ENCODE data around the gene MATR3.

The MATR3 gene

DNA sequence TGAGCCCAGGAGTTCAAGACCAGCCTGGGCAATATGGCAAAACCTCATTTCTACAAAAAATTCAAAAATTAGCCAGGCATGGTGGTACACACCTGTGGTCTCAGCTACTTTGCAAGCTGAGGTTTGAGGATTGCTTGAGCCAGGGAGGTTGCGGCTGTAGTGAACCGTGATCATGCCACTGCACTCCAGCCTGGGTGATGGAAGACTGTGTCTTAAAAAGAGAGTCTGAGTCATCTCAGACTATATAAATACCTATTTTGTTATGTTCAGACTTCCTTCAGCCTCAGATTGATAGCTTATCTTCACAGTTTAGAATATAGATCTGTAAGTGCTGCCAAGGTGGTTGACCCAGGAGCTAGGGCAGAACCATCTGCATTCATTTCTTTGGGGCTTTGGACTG lies 46.5 kb downstream of the MATR3 start:
- Histone ChIP-seq H2AK5ac (ENCODE audit: low read length, severe bottlenecking) (no peak overlapping the region), H3K36me3 (ENCODE audit: control insufficient read depth in 1 of 2, insufficient read depth in 2 of 2, low read depth in 1 of 2, low read length in 2 of 2) (peaks cover 5 to 7% of the 10 kb centered on the region in 2 experiments), H3K4ac (ENCODE audit: low read depth in 1 of 2, low read length in 2 of 2) (no peak overlapping the region), H3K27me3 (ENCODE audit: control insufficient read depth in 1 of 2, insufficient read depth in 1 of 2, low read length in 2 of 2) (no peaks in the 10 kb centered on the region), H3K4me2 (ENCODE audit: low read length, poor library complexity, severe bottlenecking) (no peak overlapping the region), H3K18ac (ENCODE audit: low read depth in 1 of 2, low read length in 2 of 2) (no peak overlapping the region), H3K27ac (ENCODE audit: low read length, poor library complexity, severe bottlenecking) (no peak overlapping the region), H3K14ac (ENCODE audit: low read length in 2 of 2) (no peak overlapping the region), H2BK12ac (ENCODE audit: low read length in 2 of 2) (no peak overlapping the region), H3K9me3 (ENCODE audit: control insufficient read depth, low read length) (no peaks in the 10 kb centered on the region), H3K9ac (ENCODE audit: low read length) (no peak overlapping the region), H3K23ac (ENCODE audit: low read length in 2 of 2) (no peak overlapping the region), H4K8ac (ENCODE audit: low read length) (no peak overlapping the region), H2BK15ac (ENCODE audit: low read depth, poor library complexity, severe bottlenecking) (no peak overlapping the region), H2AFZ (ENCODE audit: low read depth, low read length) (no peak overlapping the region), H3K79me1 (replicated peaks; ENCODE audit: low read length, poor library complexity, severe bottlenecking) (peaks cover 2% of the 10 kb centered on the region), H2BK5ac (ENCODE audit: low read depth, low read length, poor library complexity, severe bottlenecking) (no peak overlapping the region), H3K4me3 (ENCODE audit: insufficient read depth in 1 of 2, low read depth in 1 of 2, low read length in 2 of 2) (no peak overlapping the region), H2BK120ac (ENCODE audit: low read depth, low read length) (no peak overlapping the region), H4K91ac (ENCODE audit: low read length) (no peak overlapping the region), H3K4me1 (ENCODE audit: control insufficient read depth, insufficient read depth, low read depth, low read length) (peaks cover 3% of the 10 kb centered on the region)
- no CpG with 5 or more reads among the region's 2 CpGs for WGBS
- DNase-seq = peak; percentile 39

DNA sequence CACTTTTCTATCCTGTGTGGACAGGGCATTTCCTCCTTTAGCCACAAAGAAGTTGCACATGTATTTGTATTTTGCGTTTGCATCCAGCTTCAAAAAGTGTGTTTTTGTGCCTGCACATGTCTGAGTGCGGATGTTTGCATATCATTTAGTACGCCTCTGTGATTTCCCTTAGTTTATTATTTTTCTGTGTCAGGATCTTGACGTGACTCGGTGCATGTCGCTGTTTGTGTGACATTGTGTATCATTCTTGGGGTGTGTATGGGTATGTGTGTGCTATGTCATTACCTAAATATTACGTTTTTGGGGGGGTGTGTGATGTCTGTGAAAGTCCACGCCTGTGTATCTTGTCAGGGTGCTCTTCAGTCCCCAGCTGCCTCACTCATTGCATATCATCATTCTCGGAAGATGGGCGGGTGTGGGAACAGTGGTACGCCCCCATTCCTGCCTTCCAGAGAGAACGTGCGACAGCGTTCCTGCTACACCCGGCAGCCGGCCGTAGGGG lies 47.7 kb downstream of the MATR3 start:
- H2BK5ac ChIP-seq (ENCODE audit: low read depth, low read length, poor library complexity, severe bottlenecking) = no peak overlapping the region
- no peak overlapping the region for H3K18ac ChIP-seq (ENCODE audit: low read depth in 1 of 2, low read length in 2 of 2)
- peak overlapping the region; percentile 28 to 99 for H3K4me3 ChIP-seq (ENCODE audit: insufficient read depth in 1 of 2, low read depth in 1 of 2, low read length in 2 of 2)
- H4K8ac ChIP-seq (ENCODE audit: low read length) = no peak overlapping the region
- H3K27ac ChIP-seq (ENCODE audit: low read length, poor library complexity, severe bottlenecking) = peak overlapping the region; percentile 7
- H3K79me1 ChIP-seq (replicated peaks; ENCODE audit: low read length, poor library complexity, severe bottlenecking) = no peaks in the 10 kb centered on the region
- H3K4me2 ChIP-seq (ENCODE audit: low read length, poor library complexity, severe bottlenecking) = peak overlapping the region; percentile 68
- no peak overlapping the region for H2AK5ac ChIP-seq (ENCODE audit: low read length, severe bottlenecking)
- no peak overlapping the region for H3K14ac ChIP-seq (ENCODE audit: low read length in 2 of 2)
- peak overlapping the region; percentile 76 for H2AFZ ChIP-seq (ENCODE audit: low read depth, low read length)
- peaks cover 4 to 9% of the 10 kb centered on the region in 2 experiments for H3K36me3 ChIP-seq (ENCODE audit: control insufficient read depth in 1 of 2, insufficient read depth in 2 of 2, low read depth in 1 of 2, low read length in 2 of 2)
- H3K4me1 ChIP-seq (ENCODE audit: control insufficient read depth, insufficient read depth, low read depth, low read length) = peaks cover 3% of the 10 kb centered on the region
- no peak for DNase-seq
- H3K9me3 ChIP-seq (ENCODE audit: control insufficient read depth, low read length) = no peaks in the 10 kb centered on the region
- H4K91ac ChIP-seq (ENCODE audit: low read length) = no peak overlapping the region
- 14% methylated on average over 15 of the region's 17 CpGs for whole genome bisulfite sequencing
- H2BK12ac ChIP-seq (ENCODE audit: low read length in 2 of 2) = no peak overlapping the region
- H3K23ac ChIP-seq (ENCODE audit: low read length in 2 of 2) = no peak overlapping the region
- peak overlapping the region; percentile 100 for H3K9ac ChIP-seq (ENCODE audit: low read length)
- no peaks in the 10 kb centered on the region for H3K27me3 ChIP-seq (ENCODE audit: control insufficient read depth in 1 of 2, insufficient read depth in 1 of 2, low read length in 2 of 2)
- no peak overlapping the region for H2BK15ac ChIP-seq (ENCODE audit: low read depth, poor library complexity, severe bottlenecking)
- peak overlapping the region in 1 of 2 experiments; percentile 22 for H3K4ac ChIP-seq (ENCODE audit: low read depth in 1 of 2, low read length in 2 of 2)
- no peak overlapping the region for H2BK120ac ChIP-seq (ENCODE audit: low read depth, low read length)

DNA sequence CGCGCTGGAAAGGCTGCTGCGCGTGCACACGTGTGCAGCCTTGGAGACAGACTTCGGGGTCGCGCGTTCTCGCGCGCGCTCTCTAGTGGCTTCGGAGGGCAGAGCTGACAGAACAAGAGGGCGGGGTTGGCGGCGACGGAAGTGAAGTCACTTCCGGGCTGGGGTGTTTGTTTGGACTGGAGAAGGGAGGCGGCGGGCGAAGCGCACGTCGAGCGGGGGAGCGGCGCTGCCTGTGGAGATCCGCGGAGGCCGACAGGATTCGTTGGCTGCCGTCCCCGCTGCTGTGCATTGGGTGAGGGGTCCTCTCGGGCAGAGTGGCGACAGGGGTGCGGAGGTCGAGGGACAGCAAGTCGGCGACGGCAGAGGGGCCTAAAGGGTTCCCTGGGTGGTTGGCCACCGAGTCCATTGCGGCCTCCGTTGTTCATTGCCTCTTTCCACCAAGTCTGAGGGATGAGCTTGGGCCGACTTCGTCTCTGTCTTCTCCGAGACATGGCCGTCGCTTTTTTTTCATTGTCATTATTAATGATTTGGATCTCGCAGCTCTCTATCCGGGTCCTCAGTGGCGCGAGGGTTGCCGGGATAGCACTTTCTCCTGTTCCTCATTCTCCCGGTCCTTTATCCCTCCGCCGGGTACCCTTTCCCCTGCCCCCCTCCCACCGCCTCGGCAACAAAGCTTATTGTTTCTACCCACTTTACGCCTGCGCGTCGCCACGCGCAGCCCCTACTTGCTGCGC lies 48.3 kb downstream of the MATR3 start, which contains the start of gene PAIP2:
Gene PAIP2 (plus strand): TSS at position 166 of the 734 bp plus-strand sequence. CDS start 21,931 bp downstream, outside the sequence.
- Histone ChIP-seq H2BK15ac (ENCODE audit: low read depth, poor library complexity, severe bottlenecking) (peak within 1 kb of the TSS; percentile 46), H3K79me1 (replicated peaks; ENCODE audit: low read length, poor library complexity, severe bottlenecking) (no peaks in the 10 kb centered on the region), H3K4me2 (ENCODE audit: low read length, poor library complexity, severe bottlenecking) (peak within 1 kb of the TSS; percentile 68), H2AFZ (ENCODE audit: low read depth, low read length) (peak within 1 kb of the TSS; percentile 76), H3K14ac (ENCODE audit: low read length in 2 of 2) (peak within 1 kb of the TSS in 1 of 2 experiments; percentile 69), H3K36me3 (ENCODE audit: control insufficient read depth in 1 of 2, insufficient read depth in 2 of 2, low read depth in 1 of 2, low read length in 2 of 2) (peaks cover 9% of the 10 kb centered on the region in 2 experiments), H3K4me3 (ENCODE audit: insufficient read depth in 1 of 2, low read depth in 1 of 2, low read length in 2 of 2) (peak within 1 kb of the TSS; percentile 76 to 99), H3K9me3 (ENCODE audit: control insufficient read depth, low read length) (no peaks in the 10 kb centered on the region), H2BK12ac (ENCODE audit: low read length in 2 of 2) (no peak within 1 kb of the TSS), H4K8ac (ENCODE audit: low read length) (peak within 1 kb of the TSS; percentile 96), H3K18ac (ENCODE audit: low read depth in 1 of 2, low read length in 2 of 2) (peak within 1 kb of the TSS; percentile 82 to 84), H3K27ac (ENCODE audit: low read length, poor library complexity, severe bottlenecking) (peak within 1 kb of the TSS; percentile 79), H3K4ac (ENCODE audit: low read depth in 1 of 2, low read length in 2 of 2) (peak within 1 kb of the TSS; percentile 30 to 82), H2BK120ac (ENCODE audit: low read depth, low read length) (peak within 1 kb of the TSS; percentile 61), H2AK5ac (ENCODE audit: low read length, severe bottlenecking) (peak within 1 kb of the TSS; percentile 75), H3K23ac (ENCODE audit: low read length in 2 of 2) (peak within 1 kb of the TSS in 1 of 2 experiments; percentile 19), H3K9ac (ENCODE audit: low read length) (peak within 1 kb of the TSS; percentile 100), H2BK5ac (ENCODE audit: low read depth, low read length, poor library complexity, severe bottlenecking) (peak within 1 kb of the TSS; percentile 26), H4K91ac (ENCODE audit: low read length) (peak within 1 kb of the TSS; percentile 89), H3K27me3 (ENCODE audit: control insufficient read depth in 1 of 2, insufficient read depth in 1 of 2, low read length in 2 of 2) (no peaks in the 10 kb centered on the region), H3K4me1 (ENCODE audit: control insufficient read depth, insufficient read depth, low read depth, low read length) (peaks cover 3% of the 10 kb centered on the region)
- under 1% methylated on average over 53 of the region's 66 CpGs for WGBS
- peak; percentile 99 for DNase-seq

DNA sequence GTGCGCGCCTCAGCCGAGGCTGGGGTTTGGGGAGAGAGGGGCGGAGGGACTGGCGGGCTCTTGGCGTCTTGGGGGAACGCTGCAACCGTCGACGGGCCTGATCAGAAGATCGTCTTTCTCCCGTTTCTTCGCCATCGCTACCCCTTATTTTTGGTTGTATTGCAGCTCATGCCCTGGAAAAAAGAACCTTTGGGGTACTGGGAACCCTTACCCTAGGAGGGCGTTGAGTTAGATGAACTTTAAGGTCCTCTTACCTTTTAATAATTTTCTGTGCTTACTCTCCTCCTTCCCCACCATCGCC lies 48.8 kb downstream of the MATR3 start:
- no peaks in the 10 kb centered on the region for H3K27me3 ChIP-seq (ENCODE audit: control insufficient read depth in 1 of 2, insufficient read depth in 1 of 2, low read length in 2 of 2)
- no peak overlapping the region for H2BK120ac ChIP-seq (ENCODE audit: low read depth, low read length)
- no peak overlapping the region for H2BK12ac ChIP-seq (ENCODE audit: low read length in 2 of 2)
- H3K4me2 ChIP-seq (ENCODE audit: low read length, poor library complexity, severe bottlenecking) = peak overlapping the region; percentile 46
- no peak overlapping the region for H4K8ac ChIP-seq (ENCODE audit: low read length)
- no peaks in the 10 kb centered on the region for H3K9me3 ChIP-seq (ENCODE audit: control insufficient read depth, low read length)
- H3K18ac ChIP-seq (ENCODE audit: low read depth in 1 of 2, low read length in 2 of 2) = peak overlapping the region in 1 of 2 experiments; percentile 21
- no peak overlapping the region for H2AFZ ChIP-seq (ENCODE audit: low read depth, low read length)
- peak overlapping the region; percentile 100 for H3K9ac ChIP-seq (ENCODE audit: low read length)
- H3K4me3 ChIP-seq (ENCODE audit: insufficient read depth in 1 of 2, low read depth in 1 of 2, low read length in 2 of 2) = peak overlapping the region; percentile 76 to 99
- peaks cover 9% of the 10 kb centered on the region in 2 experiments for H3K36me3 ChIP-seq (ENCODE audit: control insufficient read depth in 1 of 2, insufficient read depth in 2 of 2, low read depth in 1 of 2, low read length in 2 of 2)
- H3K4ac ChIP-seq (ENCODE audit: low read depth in 1 of 2, low read length in 2 of 2) = no peak overlapping the region
- DNase-seq = no peak
- H3K27ac ChIP-seq (ENCODE audit: low read length, poor library complexity, severe bottlenecking) = peak overlapping the region; percentile 79
- H3K79me1 ChIP-seq (replicated peaks; ENCODE audit: low read length, poor library complexity, severe bottlenecking) = no peaks in the 10 kb centered on the region
- H3K14ac ChIP-seq (ENCODE audit: low read length in 2 of 2) = no peak overlapping the region
- H2BK5ac ChIP-seq (ENCODE audit: low read depth, low read length, poor library complexity, severe bottlenecking) = no peak overlapping the region
- H3K23ac ChIP-seq (ENCODE audit: low read length in 2 of 2) = no peak overlapping the region
- H4K91ac ChIP-seq (ENCODE audit: low read length) = no peak overlapping the region
- no peak overlapping the region for H2BK15ac ChIP-seq (ENCODE audit: low read depth, poor library complexity, severe bottlenecking)
- WGBS = 0% methylated on average over 4 of the region's 16 CpGs
- peaks cover 3% of the 10 kb centered on the region for H3K4me1 ChIP-seq (ENCODE audit: control insufficient read depth, insufficient read depth, low read depth, low read length)
- H2AK5ac ChIP-seq (ENCODE audit: low read length, severe bottlenecking) = no peak overlapping the region

All from mesenchymal stem cell (in vitro differentiated cells and primary cell).